HG03457 (cell line): ENCODE results near the gene TNRC6B.

Source experiments
- ATAC-seq: cut with Tn5 transposase; IDR thresholded peaks from one replicate; pipeline ENCODE4 v1.9.1; 2021; ENCODE audit warnings: moderate number of reproducible peaks; ENCODE audit not compliant: unreplicated experiment

Gene TNRC6B

GRCh38 chr22:40239345-40239683 lies 61.6 kb downstream of the TNRC6B start:
- no peak for ATAC-seq

GRCh38 chr22:40240160-40240559 lies 62.4 kb downstream of the TNRC6B start:
- no peak for ATAC-seq

DNA sequence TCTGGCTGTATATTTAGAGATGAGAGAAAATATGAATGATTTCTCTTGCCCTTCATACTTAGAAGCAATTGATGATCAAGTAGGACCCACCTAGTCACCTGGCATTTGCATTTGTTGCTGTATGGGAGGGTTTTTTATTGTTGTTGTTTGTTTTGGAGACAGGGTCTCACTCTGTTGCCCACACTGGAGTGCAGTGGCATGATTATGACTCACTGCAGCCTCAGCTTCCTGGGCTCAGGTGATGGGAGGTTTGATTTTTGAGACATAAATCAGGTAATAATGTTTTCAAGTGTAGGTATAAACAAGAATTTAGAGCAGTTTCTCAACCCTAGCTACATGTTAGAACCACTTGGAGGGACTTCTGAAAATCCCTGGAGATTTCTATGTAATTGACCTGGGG lies 63.0 kb downstream of the TNRC6B start:
- ATAC-seq = no peak

DNA sequence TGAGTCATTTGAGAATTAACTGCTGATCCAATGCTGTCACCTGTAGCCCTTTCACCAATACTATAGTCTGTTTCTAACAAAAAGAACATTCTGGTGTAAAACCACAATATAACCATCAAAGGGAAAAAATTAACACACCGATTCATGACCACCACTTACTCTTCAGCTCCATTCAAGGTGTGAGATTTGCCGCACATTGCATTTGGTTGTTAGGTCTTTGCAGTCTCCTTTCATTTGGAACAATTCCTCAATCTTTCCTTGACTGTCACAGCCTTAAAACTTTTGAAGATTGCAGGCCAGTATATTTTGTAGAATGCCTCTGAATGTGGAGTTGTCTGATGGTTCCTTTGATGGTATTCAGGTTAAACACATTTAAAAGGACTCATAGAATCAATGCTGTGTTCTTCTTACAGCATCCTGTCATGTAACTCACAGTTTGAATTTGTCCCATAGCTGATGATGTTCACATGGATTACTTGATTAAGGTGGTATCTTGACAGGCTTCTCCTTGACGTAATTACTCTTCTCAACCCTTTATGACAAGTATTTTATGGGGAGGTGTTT lies 63.6 kb downstream of the TNRC6B start:
- ATAC-seq = no peak

GRCh38 chr22:40243891-40244290 lies 66.2 kb downstream of the TNRC6B start:
- ATAC-seq = no peak

DNA sequence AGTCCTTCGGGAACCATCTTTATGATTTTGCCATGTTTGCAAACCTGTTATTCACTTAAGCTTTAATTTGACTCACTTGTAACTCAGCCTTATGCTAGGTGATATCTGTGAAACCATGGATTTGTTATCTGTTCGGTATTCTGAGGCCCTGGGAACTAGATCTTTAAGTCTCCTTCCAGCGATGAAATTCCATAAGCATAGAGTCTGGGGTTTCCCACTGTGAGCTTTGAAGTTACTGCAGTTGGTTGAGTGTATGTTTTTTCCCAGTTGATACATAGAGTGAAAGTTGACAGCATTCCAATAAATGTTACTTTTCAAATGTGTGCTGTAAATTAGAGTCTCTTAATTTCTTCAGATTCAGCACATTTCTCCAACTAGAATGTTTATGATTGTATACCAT lies 66.9 kb downstream of the TNRC6B start:
- ATAC-seq = no peak

- no peak for ATAC-seq
Measured at GRCh38 chr22:40247976-40248375, 70.3 kb downstream of the TNRC6B start.

GRCh38 chr22:40249286-40249685 lies 71.6 kb downstream of the TNRC6B start:
- ATAC-seq = no peak

DNA sequence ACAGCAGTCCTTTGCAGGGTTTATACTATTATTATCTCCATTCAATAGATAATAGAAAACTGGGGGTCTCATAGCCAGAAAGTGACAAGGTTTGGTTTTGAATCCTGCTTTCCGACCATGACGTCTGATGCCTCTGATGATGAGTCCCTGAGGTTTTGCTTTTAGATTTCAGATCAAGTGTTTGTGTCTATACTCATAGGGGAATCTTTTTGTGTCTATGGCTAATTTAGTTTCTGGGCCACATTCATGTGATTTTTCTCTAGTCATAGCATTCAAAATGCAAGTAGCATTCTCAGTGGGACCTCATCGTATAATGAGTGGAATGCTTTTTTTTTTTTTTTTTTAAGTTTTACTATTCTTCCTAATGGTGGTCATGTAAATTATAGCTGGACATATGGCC lies 72.9 kb downstream of the TNRC6B start:
- ATAC-seq = no peak

DNA sequence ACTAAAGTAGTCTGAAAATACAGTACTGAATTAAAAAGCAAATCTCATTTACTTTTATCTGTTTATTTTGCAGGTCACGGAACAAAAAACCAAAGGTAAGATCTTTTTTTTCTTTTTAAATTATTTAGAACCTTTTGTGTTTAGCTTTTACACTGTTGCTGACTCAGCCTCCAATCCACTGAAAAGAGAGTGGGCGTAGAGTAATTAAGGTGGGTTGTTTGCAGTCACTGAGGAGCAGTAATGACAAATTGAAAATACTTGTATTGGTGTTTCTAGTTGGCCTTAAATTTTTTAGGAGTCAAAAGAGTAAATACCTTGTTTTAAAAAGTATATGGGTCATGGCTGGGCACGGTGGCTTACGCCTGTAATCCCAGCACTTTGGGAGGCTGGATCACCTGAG lies 73.4 kb downstream of the TNRC6B start:
- ATAC-seq = no peak

GRCh38 chr22:40252146-40252545 lies 74.4 kb downstream of the TNRC6B start:
- no peak for ATAC-seq

GRCh38 chr22:40256516-40256915 lies 78.8 kb downstream of the TNRC6B start:
- ATAC-seq = no peak

- ATAC-seq = no peak
Measured at GRCh38 chr22:40258017-40258416, 80.3 kb downstream of the TNRC6B start.

GRCh38 chr22:40258501-40258915 lies 80.8 kb downstream of the TNRC6B start:
- ATAC-seq = no peak

- ATAC-seq = no peak
Measured at GRCh38 chr22:40261783-40262182, 84.1 kb downstream of the TNRC6B start.

GRCh38 chr22:40263191-40263590 lies 85.5 kb downstream of the TNRC6B start:
- no peak for ATAC-seq

DNA sequence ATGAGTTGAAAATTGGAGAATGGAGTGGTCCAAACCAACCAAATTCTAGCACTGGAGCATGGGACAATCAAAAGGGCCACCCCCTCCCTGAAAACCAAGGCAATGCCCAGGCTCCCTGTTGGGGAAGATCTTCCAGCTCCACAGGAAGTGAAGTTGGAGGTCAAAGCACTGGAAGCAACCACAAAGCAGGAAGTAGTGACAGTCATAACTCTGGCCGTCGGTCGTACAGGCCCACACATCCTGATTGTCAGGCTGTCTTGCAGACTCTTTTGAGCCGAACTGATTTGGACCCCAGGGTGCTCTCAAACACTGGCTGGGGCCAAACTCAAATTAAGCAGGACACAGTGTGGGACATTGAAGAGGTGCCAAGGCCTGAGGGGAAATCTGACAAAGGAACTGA lies 88.1 kb downstream of the TNRC6B start:
- ATAC-seq = no peak

- no peak for ATAC-seq
Measured at GRCh38 chr22:40270031-40270430, 92.3 kb downstream of the TNRC6B start.

DNA sequence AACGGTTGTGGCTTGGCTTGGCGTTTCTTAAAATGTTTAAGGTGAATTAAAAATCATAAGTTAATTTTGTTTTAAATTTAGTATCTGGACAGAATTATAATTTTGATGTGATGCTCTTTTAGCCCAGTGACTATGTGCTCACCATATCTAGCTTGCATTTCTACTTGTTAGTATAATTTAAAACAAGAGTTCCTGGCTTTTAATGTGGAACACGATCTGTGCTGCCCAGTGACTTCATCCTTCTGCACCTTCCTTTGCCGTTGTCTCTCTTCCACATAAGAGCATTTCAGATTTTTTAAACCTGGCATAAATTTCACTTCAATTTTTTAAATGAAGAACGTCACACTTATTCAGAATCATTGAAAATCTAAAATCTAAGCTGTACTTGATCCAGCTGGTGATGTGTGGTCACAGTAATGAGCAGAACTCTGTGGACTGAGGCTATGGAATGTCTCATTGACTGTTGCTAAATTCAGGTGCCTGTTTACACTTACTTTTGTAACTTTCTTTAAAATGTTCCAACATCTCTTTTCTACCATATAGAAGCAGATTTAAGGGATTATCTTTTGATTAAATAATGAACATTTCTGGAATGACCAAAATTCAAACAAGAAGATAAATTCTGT lies 93.1 kb downstream of the TNRC6B start:
- no peak for ATAC-seq

GRCh38 chr22:40271440-40271839 lies 93.7 kb downstream of the TNRC6B start:
- no peak for ATAC-seq

DNA sequence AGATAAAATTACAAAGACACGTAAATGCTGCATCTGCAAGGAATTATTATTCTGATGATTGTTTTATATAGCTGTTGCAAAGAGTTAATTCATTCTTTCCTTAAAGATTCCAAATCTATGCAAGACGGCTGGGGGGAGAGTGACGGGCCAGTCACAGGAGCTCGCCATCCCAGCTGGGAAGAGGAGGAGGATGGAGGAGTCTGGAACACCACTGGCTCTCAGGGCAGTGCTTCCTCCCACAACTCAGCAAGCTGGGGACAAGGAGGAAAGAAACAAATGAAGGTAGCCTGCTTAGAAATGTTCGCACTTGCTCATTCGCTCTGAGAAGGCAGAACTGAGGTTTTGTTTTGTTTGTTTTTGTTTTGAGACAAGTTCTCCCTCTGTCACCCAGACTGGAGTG lies 95.6 kb downstream of the TNRC6B start:
- no peak for ATAC-seq

DNA sequence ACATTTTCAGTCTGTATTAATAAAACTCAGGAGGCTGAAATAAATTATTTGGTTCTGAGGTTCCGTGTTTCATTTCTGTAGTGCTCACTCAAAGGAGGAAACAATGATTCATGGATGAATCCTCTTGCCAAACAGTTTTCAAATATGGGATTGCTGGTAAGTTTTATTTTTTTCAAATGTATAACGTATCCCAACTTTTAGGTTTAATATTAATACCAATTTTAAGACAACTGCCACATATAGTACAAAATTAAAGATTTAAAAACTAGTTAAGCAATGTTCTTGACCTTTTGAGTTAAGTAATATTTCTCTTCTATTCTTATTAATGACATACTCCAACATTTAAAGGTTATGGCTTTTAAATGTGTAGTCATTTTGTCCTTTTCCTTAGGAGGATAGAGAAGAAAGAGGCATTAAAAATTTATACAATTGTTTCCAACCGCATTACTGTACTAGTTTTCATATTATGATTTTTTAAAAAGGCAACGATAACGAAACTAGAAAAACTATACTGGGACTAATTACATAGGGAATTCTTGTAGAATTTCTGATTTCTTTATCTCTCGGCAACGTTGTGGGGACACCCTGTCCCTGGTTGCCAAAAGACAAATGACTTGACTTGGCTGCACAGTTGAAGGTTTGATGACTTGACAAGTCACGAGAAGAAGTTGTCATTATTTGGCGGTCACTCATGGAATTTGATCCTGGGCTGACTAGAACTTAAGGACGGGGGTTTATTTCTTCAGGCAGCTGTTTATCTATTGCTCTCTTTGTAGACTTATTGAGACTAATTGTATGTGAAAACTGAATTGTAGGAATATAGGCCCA lies 99.5 kb downstream of the TNRC6B start:
- no peak for ATAC-seq
